HEK293 (cell line): Measurements from ENCODE around the gene DPEP2.

Source experiments
- CTCF ChIA-PET: fragments of 350-600 bp; formaldehyde crosslinking; extraction: SDS; loops from one replicate; lab custom pipeline; 2021; ENCODE audit warnings: antibody characterized with exemption; lab: Yijun Ruan, JAX
- POLR2A ChIA-PET: fragments of 300-600 bp; formaldehyde crosslinking; extraction: SDS; loops from one replicate; lab custom pipeline; 2020; ENCODE audit warnings: antibody characterized with exemption, inconsistent platforms; lab: Yijun Ruan, JAX
- H3K27ac ChIP-seq: fragments of 200-500 bp; sonication (Bioruptor generic); 2 replicates; pipeline ENCODE4 v1.5.1; 2014; ENCODE audit warnings: low read depth, low read length, control low read depth, inconsistent platforms; ENCODE audit errors: extremely low read depth
- H3K36me3 ChIP-seq, 2 experiments: fragments of 200-500 bp in 1 of 2; sonication (Bioruptor generic) in 1 of 2; 1 replicate in 1 of 2; 2 replicates in 1 of 2; pipeline ENCODE4 v1.5.1; 2014 to 2017; ENCODE audit warnings: inconsistent platforms in 2 of 2, low read length in 2 of 2; ENCODE audit not compliant: control insufficient read depth in 2 of 2, insufficient read depth in 1 of 2
- H3K4me1 ChIP-seq: fragments of 200-500 bp; sonication (Bioruptor generic); 2 replicates; pipeline ENCODE4 v1.5.1; 2014; ENCODE audit warnings: mild to moderate bottlenecking, low read length, inconsistent platforms; ENCODE audit not compliant: control insufficient read depth, insufficient read depth
- H3K4me3 ChIP-seq: 2 replicates; pipeline ENCODE4 v1.5.1; 2011; ENCODE audit warnings: low read depth, mild to moderate bottlenecking, control low read depth, low read length, moderate library complexity
- H3K9me3 ChIP-seq: fragments of 200-500 bp; sonication (Bioruptor generic); 2 replicates; pipeline ENCODE4 v1.5.1; 2014; ENCODE audit warnings: low read depth, low read length, inconsistent platforms; ENCODE audit not compliant: control insufficient read depth, insufficient read depth
- ELK4 ChIP-seq: IDR thresholded peaks from 2 replicates; pipeline ENCODE4 v1.6.1; 2011; ENCODE audit warnings: mild to moderate bottlenecking, low read depth, low read length, borderline replicate concordance
- PRDM2 ChIP-seq: fragments of 450-650 bp; formaldehyde crosslinking; IDR thresholded peaks from 2 replicates; pipeline ENCODE4 v1.5.1; 2016; ENCODE audit warnings: missing biosample characterization, missing genetic modification characterization, borderline replicate concordance
- SALL2 ChIP-seq: fragments of 450-650 bp; formaldehyde crosslinking; IDR thresholded peaks from 2 replicates; pipeline ENCODE4 v1.5.0; 2017; ENCODE audit warnings: missing biosample characterization, mild to moderate bottlenecking, missing genetic modification characterization, borderline replicate concordance
- TSHZ1 ChIP-seq: fragments of 450-650 bp; formaldehyde crosslinking; IDR thresholded peaks from 2 replicates; pipeline ENCODE4 v1.5.1; 2016; ENCODE audit warnings: missing biosample characterization, missing genetic modification characterization, borderline replicate concordance
- ZNF473 ChIP-seq: fragments of 450-650 bp; formaldehyde crosslinking; IDR thresholded peaks from 2 replicates; pipeline ENCODE4 v1.5.1; 2017; ENCODE audit warnings: missing biosample characterization, missing genetic modification characterization
- ZNF561 ChIP-seq: fragments of 450-650 bp; IDR thresholded peaks from 2 replicates; pipeline ENCODE4 v1.5.1; 2018; ENCODE audit warnings: missing biosample characterization, missing genetic modification characterization, borderline replicate concordance
- ZNF624 ChIP-seq: fragments of 450-650 bp; formaldehyde crosslinking; IDR thresholded peaks from 2 replicates; pipeline ENCODE4 v1.5.1; 2017; ENCODE audit warnings: missing biosample characterization, missing genetic modification characterization
- ZNF768 ChIP-seq: fragments of 450-650 bp; formaldehyde crosslinking; IDR thresholded peaks from 2 replicates; pipeline ENCODE4 v1.5.1; 2018; ENCODE audit warnings: missing biosample characterization, mild to moderate bottlenecking, missing genetic modification characterization
- ZNF791 ChIP-seq: fragments of 450-650 bp; formaldehyde crosslinking; IDR thresholded peaks from 2 replicates; pipeline ENCODE4 v1.5.1; 2016; ENCODE audit warnings: missing biosample characterization, missing genetic modification characterization
- ZNF843 ChIP-seq: fragments of 450-650 bp; formaldehyde crosslinking; IDR thresholded peaks from 2 replicates; pipeline ENCODE4 v1.5.1; 2016; ENCODE audit warnings: missing biosample characterization, missing genetic modification characterization

DPEP2 gene

GRCh38 chr16:67982011-67982696 lies 17.1 kb downstream of the DPEP2 start (continued):
- TF ChIP-seq PRDM2 (no peak), SALL2 (tag by site-specific recombination) (no peak)

GRCh38 chr16:67979955-67980678 lies 19.2 kb downstream of the DPEP2 start, which contains the start of gene DPEP3:
DPEP3 (minus strand) TSS chr16:67980499; CDS start chr16:67980380, 119 bp downstream.
- ChIA-PET CTCF (interaction anchor here (1.4 kb wide), 1 partner anchor 12 kb away, joined by 5 read pairs; no protein-coding TSS in a partner anchor), POLR2A (no interaction called here)
- no peaks in the 10 kb centered on the region for H3K36me3 ChIP-seq
- H3K27ac ChIP-seq: no peak within 1 kb of the TSS
- no peaks in the 10 kb centered on the region for H3K4me1 ChIP-seq
- TF ChIP-seq ZNF768 (tag by site-specific recombination): no peak
- TF ChIP-seq ZNF791 (tag by site-specific recombination): no peak
- TF ChIP-seq ZNF473 (tag by site-specific recombination): no peak
- TF ChIP-seq ZNF843 (tag by site-specific recombination): no peak
- no peak for TF ChIP-seq TSHZ1 (tag by site-specific recombination)
- TF ChIP-seq ZNF561: no peak
- TF ChIP-seq, all 188 proteins: peak for 0
- H3K4me3 ChIP-seq: no peak within 1 kb of the TSS
- no peaks in the 10 kb centered on the region for H3K9me3 ChIP-seq

GRCh38 chr16:67977469-67978227 lies 21.6 kb downstream of the DPEP2 start:
- TF ChIP-seq ELK4 (no peak), ZNF624 (tag by site-specific recombination) (no peak)
- Histone ChIP-seq H3K9me3 (no peaks in the 10 kb centered on the region), H3K27ac (no peak overlapping the region), H3K36me3 (no peaks in the 10 kb centered on the region), H3K4me1 (no peaks in the 10 kb centered on the region), H3K4me3 (no peak overlapping the region)
- CTCF ChIA-PET: interaction anchor here (0.7 kb wide), 1 partner anchor 86 kb away, joined by 3 read pairs; no protein-coding TSS in a partner anchor
- POLR2A ChIA-PET: interaction anchor here (0.6 kb wide), 2 partner anchors 21 to 443 kb away, joined by 5 to 6 read pairs; no protein-coding TSS in a partner anchor
